Spleen (tissue), 11 donors: ENCODE measurements around the gene SIMC1. TPM values are rescaled to one million over a fixed set of nuclear protein-coding genes. Genes with fewer than 3 reads are reported as not detected.

Experiments used
- DNase-seq: peaks from one replicate; pipeline ENCODE4 v3.0.0-alpha.2; 2020
- H3K27ac ChIP-seq, 8 donors: fragments of 200-600 bp; sonication (generic) in 7 of 8; 1 replicate in 4 of 8; 2 replicates in 4 of 8; pipeline versions ENCODE4 v1.5.0 to v1.8.0; 2016 to 2021; ENCODE audit warnings: inconsistent platforms in 4 of 8, mild to moderate bottlenecking in 4 of 8, moderate library complexity in 1 of 8
- H3K27me3 ChIP-seq, 7 donors: fragments of 200-600 bp; sonication (generic) in 6 of 7; replicated peaks in 1 of 7; 1 replicate in 4 of 7; 2 replicates in 3 of 7; pipeline versions ENCODE4 v1.5.0 to v1.8.0; 2016 to 2021; ENCODE audit warnings: inconsistent platforms in 3 of 7, mild to moderate bottlenecking in 1 of 7
- H3K36me3 ChIP-seq, 6 donors: fragments of 200-600 bp; sonication (generic) in 5 of 6; 1 replicate in 4 of 6; 2 replicates in 2 of 6; pipeline versions ENCODE4 v1.5.0 to v1.8.0; 2016 to 2021; ENCODE audit warnings: inconsistent platforms in 2 of 6
- H3K4me1 ChIP-seq, 6 donors: fragments of 200-600 bp; sonication (generic) in 5 of 6; 1 replicate in 3 of 6; 2 replicates in 3 of 6; pipeline versions ENCODE4 v1.5.0 to v1.8.0; 2016 to 2021; ENCODE audit warnings: inconsistent platforms in 3 of 6
- H3K4me3 ChIP-seq, 8 donors: fragments of 200-600 bp; sonication (generic) in 7 of 8; 1 replicate in 4 of 8; 2 replicates in 4 of 8; pipeline versions ENCODE4 v1.5.0 to v1.8.0; 2016 to 2021; ENCODE audit warnings: inconsistent platforms in 4 of 8, mild to moderate bottlenecking in 4 of 8, moderate library complexity in 2 of 8
- H3K9me3 ChIP-seq, 8 donors: fragments of 200-600 bp; sonication (generic) in 7 of 8; 1 replicate in 4 of 8; 2 replicates in 4 of 8; pipeline versions ENCODE4 v1.5.0 to v1.8.0; 2016 to 2021; ENCODE audit warnings: inconsistent platforms in 4 of 8
- CTCF ChIP-seq, 11 experiments: fragments of 200-600 bp in 7 of 11; fragments of 450-650 bp in 4 of 11; sonication (generic) in 4 of 11; IDR thresholded peaks in 8 of 11; conservative IDR thresholded peaks in 3 of 11; 1 replicate in 7 of 11; 2 replicates in 4 of 11; pipeline versions ENCODE4 v1.4.0 to v1.8.0; 2016 to 2021; ENCODE audit warnings: antibody characterized with exemption in 11 of 11, inconsistent platforms in 4 of 11, mild to moderate bottlenecking in 1 of 11
- POLR2A ChIP-seq, 3 donors: fragments of 450-650 bp; IDR thresholded peaks; one replicate each; pipeline ENCODE4 v1.5.1; 2017; ENCODE audit warnings: antibody characterized with exemption in 3 of 3, mild to moderate bottlenecking in 1 of 3
- POLR2AphosphoS5 ChIP-seq, 3 donors: sonication (generic); formaldehyde crosslinking; IDR thresholded peaks; one replicate each; pipeline ENCODE4 v1.5.1; 2017; ENCODE audit warnings: antibody characterized with exemption in 3 of 3
- WGBS, 5 donors: extraction: QIAGEN DNeasy Blood & Tissue Kit in 3 of 5; methylation state at CpG; one replicate each; pipeline versions ENCODE4 v1.1.5 to v1.1.7; 2013 to 2018; 5-methylcytosine and 5-hydroxymethylcytosine counted together
- intact Hi-C: fragments of 100-400 bp; cut with DNase I; formaldehyde crosslinking; loops from one replicate; pipeline ENCODE4 v1.15.0; 2023; ENCODE audit warnings: low total_unique reads
- polyA plus RNA-seq, 3 donors: library from polyadenylated mRNA; stranded (reverse); fragments of 200-250 nt; gene quantifications; one replicate each; pipeline ENCODE4 v1.2.1, GENCODE V29; 2013
- total RNA-seq, 7 donors: library from RNA; depleted of rRNA in 3 of 7; stranded (reverse); fragments of >200 nt in 3 of 7; fragmentation: NEBNext Ultra II Directional in 4 of 7; extraction: Animal tissue kit (Norgen Biotek cat#: 25700) in 4 of 7; gene quantifications; one replicate each; pipeline versions ENCODE4 v1.1.0 to v1.2.1, GENCODE V29; 2016 to 2021
- donor health status: healthy with polysubstance abuse.
- donor health status: DM: no; HTN: no; CAD: no; lungs with moderate emphysema.
- donor health status: DM: no; HTN: no; CAD: no.
- donor health status: Bipolar disorder and iron deficiency.
- donor health status: healthy.
- donor health status: DM: no; HTN: no; CAD: no.
- donor health status: DM: yes; HTN: yes; CAD: no.

The SIMC1 gene
- total and polyA plus RNA-seq, 10 donors: 5.2 to 33.8 (median 25.8) TPM

- Histone ChIP-seq H3K36me3 (peaks cover 0 to 38% (median 12%) of the 10 kb centered on the region in 6 donors), H3K27ac (peak overlapping the region; percentile 69 to 91 (median 84)), H3K27me3 (peaks cover 0 to 13% (median 0%) of the 10 kb centered on the region in 7 donors), H3K9me3 (no peaks in the 10 kb centered on the region), H3K4me1 (peaks cover 22 to 81% (median 45%) of the 10 kb centered on the region in 6 donors), H3K4me3 (peak overlapping the region; percentile 63 to 93 (median 82))
- intact Hi-C loops: no loop called here
- WGBS, 5 donors: 2 to 3% (median 2%) methylated on average over 16 to 27 of the region's 27 CpGs
- TF ChIP-seq CTCF (IDR thresholded peaks at IDR 0.05 in 8 of 11, conservative IDR thresholded peaks at IDR 0.05 in 3 of 11) (no peak), POLR2AphosphoS5 (IDR thresholded peaks at IDR 0.05) (no peak), POLR2A (IDR thresholded peaks at IDR 0.05) (no peak)
- no peak for DNase-seq
Measured at GRCh38 chr5:176360894-176361436, 122.7 kb downstream of the SIMC1 start.

- TF ChIP-seq POLR2AphosphoS5 (IDR thresholded peaks at IDR 0.05) (peak; percentile 97 to 99 (median 99)), CTCF (IDR thresholded peaks at IDR 0.05 in 8 of 11, conservative IDR thresholded peaks at IDR 0.05 in 3 of 11) (peak in 9 of 11 experiments; percentile 4 to 58 (median 36)), POLR2A (IDR thresholded peaks at IDR 0.05) (peak; percentile 66 to 95 (median 79))
- Histone ChIP-seq H3K27me3 (peaks cover 0 to 18% (median 0%) of the 10 kb centered on the region in 7 donors), H3K27ac (peak within 1 kb of the TSS; percentile 69 to 91 (median 84)), H3K36me3 (peaks cover 0 to 31% (median 9%) of the 10 kb centered on the region in 6 donors), H3K4me1 (peaks cover 25 to 81% (median 50%) of the 10 kb centered on the region in 6 donors), H3K9me3 (no peaks in the 10 kb centered on the region), H3K4me3 (peak within 1 kb of the TSS; percentile 63 to 93 (median 82))
- WGBS, 5 donors: 1 to 2% (median 1%) methylated on average over 26 to 56 of the region's 56 CpGs
- intact Hi-C loops: no loop called here
- peak; percentile 99 for DNase-seq
Measured at GRCh38 chr5:176361437-176362232, 123.4 kb downstream of the SIMC1 start, which contains the start of gene KIAA1191. Gene KIAA1191, minus strand, starts transcription at chr5:176361764. Its CDS starts 2,256 bp downstream, at chr5:176359508.

GRCh38 chr5:176362233-176362490, 123.9 kb downstream of the SIMC1 start:
- no peaks in the 10 kb centered on the region for H3K9me3 ChIP-seq
- H3K4me3 ChIP-seq: peak overlapping the region; percentile 63 to 93 (median 82)
- H3K36me3 ChIP-seq: peaks cover 0 to 26% (median 5%) of the 10 kb centered on the region in 6 donors
- peaks cover 25 to 77% (median 50%) of the 10 kb centered on the region in 6 donors for H3K4me1 ChIP-seq
- no peak for TF ChIP-seq POLR2A (IDR thresholded peaks at IDR 0.05)
- peaks cover 0 to 18% (median 0%) of the 10 kb centered on the region in 7 donors for H3K27me3 ChIP-seq
- 47 to 53% (median 49%) methylated on average over 8 of the region's 8 CpGs for WGBS, 5 donors
- H3K27ac ChIP-seq: peak overlapping the region; percentile 69 to 91 (median 84)
- DNase-seq: no peak
- intact Hi-C loops: no loop called here

GRCh38 chr5:176364765-176365350, 126.6 kb downstream of the SIMC1 start:
- intact Hi-C loops: no loop called here
- DNase-seq: no peak
- Histone ChIP-seq H3K9me3 (no peaks in the 10 kb centered on the region), H3K4me1 (peaks cover 18 to 55% (median 39%) of the 10 kb centered on the region in 6 donors), H3K27me3 (peaks cover 0 to 18% (median 0%) of the 10 kb centered on the region in 7 donors), H3K27ac (peak overlapping the region; percentile 42 to 77 (median 62)), H3K4me3 (peak overlapping the region; percentile 65 to 96 (median 80)), H3K36me3 (peaks cover 0 to 20% (median 0%) of the 10 kb centered on the region in 6 donors)
- 23 to 31% (median 26%) methylated on average over 21 to 28 of the region's 28 CpGs for WGBS, 5 donors
- TF ChIP-seq POLR2AphosphoS5 (IDR thresholded peaks at IDR 0.05): peak in 1 of 3 donors; percentile 68
- TF ChIP-seq CTCF (IDR thresholded peaks at IDR 0.05 in 8 of 11, conservative IDR thresholded peaks at IDR 0.05 in 3 of 11): no peak
